ENCODE measurements around the gene TAS2R10.

TAS2R10 gene

DNA sequence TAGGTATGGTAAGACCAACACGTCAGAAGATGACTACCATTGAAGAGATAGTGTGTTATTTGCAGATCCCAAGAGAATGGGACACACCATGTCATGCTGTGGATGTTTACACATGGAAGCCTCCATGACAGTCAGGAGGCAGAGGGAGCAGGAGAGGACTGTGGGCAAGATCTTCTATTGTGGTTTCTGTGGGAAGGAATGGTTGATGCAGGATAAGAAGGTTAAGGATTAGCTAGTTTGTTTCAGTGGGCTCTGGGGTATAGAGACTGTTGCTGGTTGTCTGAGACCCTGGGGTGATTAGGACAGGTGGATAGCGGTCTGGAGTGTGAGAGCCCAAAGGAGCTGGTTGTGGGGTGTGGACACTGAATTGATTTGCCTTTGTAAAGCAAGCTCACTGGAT, 47.1 kb downstream of the TAS2R10 start:
- FAIRE-seq (no peak), DNase-seq (ENCODE audit: low spot score) (no peak)

Measured in urothelium cell line (cell line).